AG09319 (cell line): ENCODE results near the gene LSM8.
"Not testable (repeated sequence)": the region's sequence is repeated elsewhere in the genome, so short reads cannot be mapped to it uniquely, and the experiment has no call there.

Experiments used
- DNase-seq: peaks from one replicate; pipeline ENCODE4 v3.0.0-alpha.2; 2010; ENCODE audit warnings: low read depth; ENCODE audit errors: extremely low read depth
- CTCF ChIP-seq: IDR thresholded peaks from 2 replicates; pipeline ENCODE4 v1.5.1; 2011; ENCODE audit warnings: low read depth, mild to moderate bottlenecking, inconsistent platforms, low read length, moderate library complexity

Gene LSM8

GRCh38 chr7:118224521-118224920 lies 40.6 kb downstream of the LSM8 start, which contains the start of gene ANKRD7:
Gene ANKRD7, plus strand, starts transcription at chr7:118224704. Its CDS starts 127 bp downstream, at chr7:118224831.
- DNase-seq: no peak
- no peak for TF ChIP-seq CTCF

- no peak for TF ChIP-seq CTCF
Measured at GRCh38 chr7:118232837-118233236, 48.9 kb downstream of the LSM8 start.

GRCh38 chr7:118233799-118234198 lies 49.8 kb downstream of the LSM8 start:
- no peak for DNase-seq
- no peak for TF ChIP-seq CTCF

More at GRCh38 chr7:118232837-118233236, 48.9 kb downstream of the LSM8 start:
- DNase-seq: no peak

GRCh38 chr7:118239014-118239413 lies 55.0 kb downstream of the LSM8 start:
- no peak for DNase-seq
- TF ChIP-seq CTCF: no peak

GRCh38 chr7:118240320-118240719 lies 56.4 kb downstream of the LSM8 start:
- DNase-seq: not testable (repeated sequence)
